ENCODE data around the gene CDK11B.

Gene CDK11B

GRCh38 chr1:1627261-1627828 is 31.5 kb downstream of the CDK11B start:
- no peak for DNase-seq (ENCODE audit: low spot score)

GRCh38 chr1:1626207-1627141 is 32.3 kb downstream of the CDK11B start:
- no peak for DNase-seq (ENCODE audit: low spot score)

- no peak for DNase-seq (ENCODE audit: low spot score)
These were observed 33.0 kb downstream of the CDK11B start for GRCh38 chr1:1625824-1626206.

GRCh38 chr1:1625404-1625775 is 33.4 kb downstream of the CDK11B start:
- DNase-seq (ENCODE audit: low spot score), result no peak

- DNase-seq (ENCODE audit: low spot score), result no peak
These were observed 34.1 kb downstream of the CDK11B start for GRCh38 chr1:1624443-1625403.

- no peak for DNase-seq (ENCODE audit: low spot score)
These were observed 35.0 kb downstream of the CDK11B start for GRCh38 chr1:1623631-1624442.

- no peak for DNase-seq (ENCODE audit: low spot score)
These were observed 35.6 kb downstream of the CDK11B start for GRCh38 chr1:1623181-1623630.

- DNase-seq (ENCODE audit: low spot score), result no peak
These were observed 36.1 kb downstream of the CDK11B start for GRCh38 chr1:1622788-1623094.

GRCh38 chr1:1622010-1622787 is 36.6 kb downstream of the CDK11B start:
- no peak for DNase-seq (ENCODE audit: low spot score)

GRCh38 chr1:1621173-1622009 is 37.4 kb downstream of the CDK11B start:
- DNase-seq (ENCODE audit: low spot score), result no peak

GRCh38 chr1:1620433-1621139 is 38.2 kb downstream of the CDK11B start:
- no peak for DNase-seq (ENCODE audit: low spot score)

GRCh38 chr1:1619917-1620361 is 38.9 kb downstream of the CDK11B start:
- DNase-seq (ENCODE audit: low spot score), result no peak

GRCh38 chr1:1618396-1619068 is 40.3 kb downstream of the CDK11B start:
- DNase-seq (ENCODE audit: low spot score), result no peak

- no peak for DNase-seq (ENCODE audit: low spot score)
These were observed 40.9 kb downstream of the CDK11B start for GRCh38 chr1:1617925-1618324.

- no peak for DNase-seq (ENCODE audit: low spot score)
These were observed 41.3 kb downstream of the CDK11B start for GRCh38 chr1:1617516-1617915.

GRCh38 chr1:1616838-1617237 is 42.0 kb downstream of the CDK11B start:
- no peak for DNase-seq (ENCODE audit: low spot score)

GRCh38 chr1:1616045-1616790 is 42.6 kb downstream of the CDK11B start:
- DNase-seq (ENCODE audit: low spot score), result no peak
